CD14-positive monocyte (primary cell): Measurements from ENCODE around the gene GRK2. TPM values are rescaled to one million over a fixed set of nuclear protein-coding genes. Genes with fewer than 3 reads are reported as not detected.

ENCODE experiments used
- DNase-seq, 3 donors: peaks; one replicate each; pipeline ENCODE4 v3.0.0-alpha.2; 2011 to 2022
- H2AFZ ChIP-seq: 2 replicates; pipeline ENCODE4 v1.6.0; 2012; ENCODE audit warnings: mild to moderate bottlenecking, low read depth, low read length, inconsistent platforms; ENCODE audit not compliant: insufficient read depth, poor library complexity, severe bottlenecking
- H3K27ac ChIP-seq, 2 donors: 1 replicate in 1 of 2; 2 replicates in 1 of 2; pipeline ENCODE4 v1.5.1; 2012 to 2013; ENCODE audit warnings: low read length in 2 of 2, control low read depth in 1 of 2, inconsistent platforms in 1 of 2, low read depth in 1 of 2, mild to moderate bottlenecking in 1 of 2
- H3K27me3 ChIP-seq, 2 donors: one replicate each; pipeline versions ENCODE4 v1.6.0 to v1.6.1; 2011 to 2013; ENCODE audit warnings: low read length in 2 of 2; ENCODE audit not compliant: control insufficient read depth in 2 of 2, insufficient read depth in 2 of 2
- H3K36me3 ChIP-seq, 2 donors: replicated peaks in 1 of 2; 1 replicate in 1 of 2; 2 replicates in 1 of 2; pipeline versions ENCODE4 v1.5.1 to v1.6.1; 2012 to 2013; ENCODE audit warnings: low read length in 2 of 2, control low read depth in 1 of 2, inconsistent platforms in 1 of 2, mild to moderate bottlenecking in 1 of 2; ENCODE audit not compliant: insufficient read depth in 2 of 2, control insufficient read depth in 1 of 2
- H3K4me1 ChIP-seq, 2 donors: 1 replicate in 1 of 2; 2 replicates in 1 of 2; pipeline versions ENCODE4 v1.5.1 to v1.6.1; 2012 to 2013; ENCODE audit warnings: low read length in 2 of 2, control low read depth in 1 of 2, inconsistent platforms in 1 of 2, mild to moderate bottlenecking in 1 of 2, moderate library complexity in 1 of 2; ENCODE audit not compliant: insufficient read depth in 2 of 2, control insufficient read depth in 1 of 2
- H3K4me2 ChIP-seq: replicated peaks from 2 replicates; pipeline ENCODE3; 2012; ENCODE audit warnings: low read length, moderate library complexity, mild to moderate bottlenecking; ENCODE audit not compliant: poor library complexity, severe bottlenecking; ENCODE audit errors: extremely low read depth
- H3K4me3 ChIP-seq, 3 experiments: fragments of 200-600 bp in 1 of 3; sonication (generic) in 1 of 3; replicated peaks in 1 of 3; 1 replicate in 2 of 3; 2 replicates in 1 of 3; pipeline ENCODE4 v1.5.1; 2011 to 2013; ENCODE audit warnings: low read length in 3 of 3, mild to moderate bottlenecking in 3 of 3, control low read depth in 2 of 3, low read depth in 2 of 3, inconsistent platforms in 1 of 3, moderate library complexity in 1 of 3
- H3K79me2 ChIP-seq: 2 replicates; pipeline ENCODE4 v1.6.0; 2012; ENCODE audit warnings: mild to moderate bottlenecking, control low read depth, inconsistent platforms, low read length, moderate library complexity; ENCODE audit not compliant: insufficient read depth
- H3K9ac ChIP-seq: 2 replicates; pipeline ENCODE4 v1.6.0; 2017; ENCODE audit warnings: low read length, mild to moderate bottlenecking; ENCODE audit not compliant: insufficient read depth, poor library complexity, severe bottlenecking
- H3K9me3 ChIP-seq, 2 donors: replicated peaks in 1 of 2; 1 replicate in 1 of 2; 2 replicates in 1 of 2; pipeline versions ENCODE4 v1.5.1 to v1.6.1; 2012 to 2013; ENCODE audit warnings: low read length in 2 of 2, control low read depth in 1 of 2; ENCODE audit not compliant: control insufficient read depth in 1 of 2, insufficient read depth in 1 of 2
- H4K20me1 ChIP-seq: 2 replicates; pipeline ENCODE4 v1.6.0; 2012; ENCODE audit warnings: mild to moderate bottlenecking, low read length, control low read depth, moderate library complexity; ENCODE audit not compliant: insufficient read depth
- H3K27ac Mint-ChIP-seq, 7 donors: one replicate each; pipeline ENCODE4 v1.8.0; 2020; ENCODE audit warnings: mild to moderate bottlenecking in 7 of 7, mixed read lengths in 7 of 7, moderate library complexity in 6 of 7, inconsistent platforms in 2 of 7
- H3K27me3 Mint-ChIP-seq, 3 donors: one replicate each; pipeline ENCODE4 v1.8.0; 2021 to 2022; ENCODE audit warnings: low read depth in 3 of 3, mild to moderate bottlenecking in 3 of 3, mixed read lengths in 3 of 3, moderate library complexity in 3 of 3, inconsistent platforms in 1 of 3
- H3K36me3 Mint-ChIP-seq, 2 donors: one replicate each; pipeline ENCODE4 v1.8.0; 2020; ENCODE audit warnings: mixed read lengths in 2 of 2, inconsistent platforms in 1 of 2, mild to moderate bottlenecking in 1 of 2
- H3K4me1 Mint-ChIP-seq: one replicate; pipeline ENCODE4 v1.8.0; 2020; ENCODE audit warnings: mild to moderate bottlenecking, mixed read lengths
- H3K4me3 Mint-ChIP-seq, 2 donors: one replicate each; pipeline ENCODE4 v1.8.0; 2020; ENCODE audit warnings: mild to moderate bottlenecking in 2 of 2, mixed read lengths in 2 of 2, moderate library complexity in 1 of 2
- H3K9me3 Mint-ChIP-seq, 7 donors: one replicate each; pipeline ENCODE4 v1.8.0; 2020 to 2022; ENCODE audit warnings: mixed read lengths in 7 of 7, mild to moderate bottlenecking in 6 of 7, moderate library complexity in 6 of 7, inconsistent platforms in 2 of 7
- WGBS: methylation state at CpG from one replicate; pipeline ENCODE4 v1.1.5; 2013; ENCODE audit warnings: missing lambda C conversion rate; ENCODE audit not compliant: insufficient coverage; 5-methylcytosine and 5-hydroxymethylcytosine counted together
- intact Hi-C, 2 donors: fragments of 100-400 bp; cut with micrococcal nuclease; formaldehyde crosslinking; loops; one replicate each; pipeline versions ENCODE4 v1.15.0 to v1.15.1; 2023
- polyA plus RNA-seq, 3 donors: library from polyadenylated mRNA; depleted of rRNA in 1 of 3; unstranded in 2 of 3; stranded (reverse) in 1 of 3; fragments of 300-500 nt in 2 of 3; fragments of >200 nt in 1 of 3; fragmentation: Illumina TruSeq in 2 of 3; gene quantifications; 1 replicate in 2 of 3; 2 replicates in 1 of 3; pipeline ENCODE4 v1.2.3, GENCODE V29; 2012 to 2021
- TF ChIP-seq, protein P1 (sequence below): fragments of 200-600 bp; IDR thresholded peaks from one replicate; pipeline ENCODE4 v1.8.0; 2022; ENCODE audit warnings: antibody characterized with exemption, mild to moderate bottlenecking

GRK2 gene
- polyA plus RNA-seq, 3 donors = 34.9 to 777 (median 43.0) TPM

DNA sequence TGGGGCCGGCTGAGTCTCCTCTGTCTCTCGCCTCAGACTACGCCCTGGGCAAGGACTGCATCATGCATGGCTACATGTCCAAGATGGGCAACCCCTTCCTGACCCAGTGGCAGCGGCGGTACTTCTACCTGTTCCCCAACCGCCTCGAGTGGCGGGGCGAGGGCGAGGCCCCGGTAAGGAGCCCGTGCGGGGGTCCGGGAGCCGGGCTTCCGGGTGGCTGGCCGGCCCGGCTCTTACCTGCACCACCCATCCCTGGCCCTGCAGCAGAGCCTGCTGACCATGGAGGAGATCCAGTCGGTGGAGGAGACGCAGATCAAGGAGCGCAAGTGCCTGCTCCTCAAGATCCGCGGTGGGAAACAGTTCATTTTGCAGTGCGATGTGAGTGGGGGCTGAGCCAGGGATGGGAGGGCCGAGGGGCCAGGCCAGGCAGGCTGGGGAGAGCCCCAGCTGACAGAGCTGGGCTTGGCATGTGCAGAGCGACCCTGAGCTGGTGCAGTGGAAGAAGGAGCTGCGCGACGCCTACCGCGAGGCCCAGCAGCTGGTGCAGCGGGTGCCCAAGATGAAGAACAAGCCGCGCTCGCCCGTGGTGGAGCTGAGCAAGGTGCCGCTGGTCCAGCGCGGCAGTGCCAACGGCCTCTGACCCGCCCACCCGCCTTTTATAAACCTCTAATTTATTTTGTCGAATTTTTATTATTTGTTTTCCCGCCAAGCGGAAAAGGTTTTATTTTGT is 18.7 kb downstream of the GRK2 start:
- Histone ChIP-seq H3K36me3 (peaks cover 60 to 68% of the 10 kb centered on the region in 2 donors), H3K4me1 (peaks cover 88 to 95% of the 10 kb centered on the region in 2 donors), H3K27me3 (no peaks in the 10 kb centered on the region), H3K27ac (peak overlapping the region; percentile 92 to 99), H3K9me3 (no peaks in the 10 kb centered on the region), H3K79me2 (peaks cover 86% of the 10 kb centered on the region), H3K4me3 (peak overlapping the region; percentile 25 to 83 (median 54)), H3K4me2 (peak overlapping the region; percentile 80), H2AFZ (no peak overlapping the region), H3K9ac (peak overlapping the region; percentile 93), H4K20me1 (peaks cover 11% of the 10 kb centered on the region)
- TF ChIP-seq, protein P1, sequence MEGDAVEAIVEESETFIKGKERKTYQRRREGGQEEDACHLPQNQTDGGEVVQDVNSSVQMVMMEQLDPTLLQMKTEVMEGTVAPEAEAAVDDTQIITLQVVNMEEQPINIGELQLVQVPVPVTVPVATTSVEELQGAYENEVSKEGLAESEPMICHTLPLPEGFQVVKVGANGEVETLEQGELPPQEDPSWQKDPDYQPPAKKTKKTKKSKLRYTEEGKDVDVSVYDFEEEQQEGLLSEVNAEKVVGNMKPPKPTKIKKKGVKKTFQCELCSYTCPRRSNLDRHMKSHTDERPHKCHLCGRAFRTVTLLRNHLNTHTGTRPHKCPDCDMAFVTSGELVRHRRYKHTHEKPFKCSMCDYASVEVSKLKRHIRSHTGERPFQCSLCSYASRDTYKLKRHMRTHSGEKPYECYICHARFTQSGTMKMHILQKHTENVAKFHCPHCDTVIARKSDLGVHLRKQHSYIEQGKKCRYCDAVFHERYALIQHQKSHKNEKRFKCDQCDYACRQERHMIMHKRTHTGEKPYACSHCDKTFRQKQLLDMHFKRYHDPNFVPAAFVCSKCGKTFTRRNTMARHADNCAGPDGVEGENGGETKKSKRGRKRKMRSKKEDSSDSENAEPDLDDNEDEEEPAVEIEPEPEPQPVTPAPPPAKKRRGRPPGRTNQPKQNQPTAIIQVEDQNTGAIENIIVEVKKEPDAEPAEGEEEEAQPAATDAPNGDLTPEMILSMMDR = no peak
- H3K27ac Mint-ChIP-seq = peak overlapping the region; percentile 91 to 100 (median 97)
- 63% methylated on average over 35 of the region's 45 CpGs for WGBS
- peaks cover 80% of the 10 kb centered on the region for H3K4me1 Mint-ChIP-seq
- DNase-seq = no peak
- H3K4me3 Mint-ChIP-seq = peak overlapping the region; percentile 80 to 91
- peaks cover 60 to 81% of the 10 kb centered on the region in 2 donors for H3K36me3 Mint-ChIP-seq
- intact Hi-C loops = loop anchor here in 1 of 2 donors (1.0 to 2.0 kb wide), 2 partner anchors 8 to 16 kb away; no protein-coding TSS in a partner anchor
- no peaks in the 10 kb centered on the region for H3K9me3 Mint-ChIP-seq
- peaks cover 0 to 10% (median 6%) of the 10 kb centered on the region in 3 donors for H3K27me3 Mint-ChIP-seq

DNA sequence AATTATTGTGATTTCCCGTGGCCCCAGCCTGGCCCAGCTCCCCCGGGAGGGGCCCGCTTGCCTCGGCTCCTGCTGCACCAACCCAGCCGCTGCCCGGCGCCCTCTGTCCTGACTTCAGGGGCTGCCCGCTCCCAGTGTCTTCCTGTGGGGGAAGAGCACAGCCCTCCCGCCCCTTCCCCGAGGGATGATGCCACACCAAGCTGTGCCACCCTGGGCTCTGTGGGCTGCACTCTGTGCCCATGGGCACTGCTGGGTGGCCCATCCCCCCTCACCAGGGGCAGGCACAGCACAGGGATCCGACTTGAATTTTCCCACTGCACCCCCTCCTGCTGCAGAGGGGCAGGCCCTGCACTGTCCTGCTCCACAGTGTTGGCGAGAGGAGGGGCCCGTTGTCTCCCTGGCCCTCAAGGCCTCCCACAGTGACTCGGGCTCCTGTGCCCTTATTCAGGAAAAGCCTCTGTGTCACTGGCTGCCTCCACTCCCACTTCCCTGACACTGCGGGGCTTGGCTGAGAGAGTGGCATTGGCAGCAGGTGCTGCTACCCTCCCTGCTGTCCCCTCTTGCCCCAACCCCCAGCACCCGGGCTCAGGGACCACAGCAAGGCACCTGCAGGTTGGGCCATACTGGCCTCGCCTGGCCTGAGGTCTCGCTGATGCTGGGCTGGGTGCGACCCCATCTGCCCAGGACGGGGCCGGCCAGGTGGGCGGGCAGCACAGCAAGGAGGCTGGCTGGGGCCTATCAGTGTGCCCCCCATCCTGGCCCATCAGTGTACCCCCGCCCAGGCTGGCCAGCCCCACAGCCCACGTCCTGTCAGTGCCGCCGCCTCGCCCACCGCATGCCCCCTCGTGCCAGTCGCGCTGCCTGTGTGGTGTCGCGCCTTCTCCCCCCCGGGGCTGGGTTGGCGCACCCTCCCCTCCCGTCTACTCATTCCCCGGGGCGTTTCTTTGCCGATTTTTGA is 19.5 kb downstream of the GRK2 start:
- Histone ChIP-seq H3K36me3 (peaks cover 60 to 68% of the 10 kb centered on the region in 2 donors), H3K79me2 (peaks cover 86% of the 10 kb centered on the region), H3K4me3 (peak overlapping the region; percentile 25 to 83 (median 54)), H3K9ac (peak overlapping the region; percentile 93), H3K4me2 (peak overlapping the region; percentile 80), H3K4me1 (peaks cover 88 to 95% of the 10 kb centered on the region in 2 donors), H3K9me3 (no peaks in the 10 kb centered on the region), H2AFZ (no peak overlapping the region), H3K27me3 (no peaks in the 10 kb centered on the region), H4K20me1 (peaks cover 19% of the 10 kb centered on the region), H3K27ac (peak overlapping the region; percentile 92 to 99)
- peak overlapping the region; percentile 80 to 91 for H3K4me3 Mint-ChIP-seq
- H3K27me3 Mint-ChIP-seq = peaks cover 0 to 10% (median 6%) of the 10 kb centered on the region in 3 donors
- peaks cover 80% of the 10 kb centered on the region for H3K4me1 Mint-ChIP-seq
- H3K9me3 Mint-ChIP-seq = no peaks in the 10 kb centered on the region
- peak overlapping the region; percentile 98 to 100 (median 99) for H3K27ac Mint-ChIP-seq
- peaks cover 59 to 81% of the 10 kb centered on the region in 2 donors for H3K36me3 Mint-ChIP-seq
- peak in 1 of 3 donors; percentile 55 for DNase-seq
- 19% methylated on average over 30 of the region's 39 CpGs for WGBS
- TF ChIP-seq, protein P1 = no peak
- intact Hi-C loops = loop anchor here (1.0 to 2.0 kb wide), 2 partner anchors 9 to 17 kb away; no protein-coding TSS in a partner anchor
